ENCODE measurements around the gene ROMO1.
"Not testable (repeated sequence)": the region's sequence is repeated elsewhere in the genome, so short reads cannot be mapped to it uniquely, and the experiment has no call there.

Gene ROMO1

GRCh38 chr20:35731862-35732643 is 32.8 kb downstream of the ROMO1 start:
- DNase-seq: no peak

GRCh38 chr20:35732644-35732982 is 33.4 kb downstream of the ROMO1 start:
- no peak for DNase-seq

GRCh38 chr20:35734374-35734773 is 35.2 kb downstream of the ROMO1 start:
- no peak for DNase-seq

- DNase-seq: no peak
These were observed 35.8 kb downstream of the ROMO1 start for GRCh38 chr20:35734777-35735649.

- DNase-seq: no peak
These were observed 36.7 kb downstream of the ROMO1 start for GRCh38 chr20:35735826-35736470.

GRCh38 chr20:35737865-35738333 is 38.7 kb downstream of the ROMO1 start:
- no peak for DNase-seq

- no peak for DNase-seq
These were observed 39.4 kb downstream of the ROMO1 start for GRCh38 chr20:35738410-35739179.

- DNase-seq: no peak
These were observed 40.3 kb downstream of the ROMO1 start for GRCh38 chr20:35739294-35740163.

- peak; percentile 99 for DNase-seq
These were observed 42.9 kb downstream of the ROMO1 start, which contains the start of gene RBM39 for GRCh38 chr20:35741892-35742740. Gene RBM39, minus strand, starts transcription at chr20:35742260. Its CDS starts 1,386 bp downstream, at chr20:35740874.

- DNase-seq: peak; percentile 45
These were observed 43.7 kb downstream of the ROMO1 start for GRCh38 chr20:35742741-35743523.

GRCh38 chr20:35743693-35744491 is 44.7 kb downstream of the ROMO1 start:
- DNase-seq: no peak

- not testable (repeated sequence) for DNase-seq
These were observed 45.3 kb downstream of the ROMO1 start for GRCh38 chr20:35744492-35744841.
